A549 (cell line): ENCODE results near the gene ZNF768. TPM values are rescaled to one million over a fixed set of nuclear protein-coding genes. Genes with fewer than 3 reads are reported as not detected.

Source experiments
- ATAC-seq, 2 experiments: fragments of 200-7000 bp in 1 of 2; fragments of >200 bp in 1 of 2; cut with Nextera tagmentation in 1 of 2; cut with Tn5 transposase in 1 of 2; 3 replicates each; pipeline versions ENCODE4 v1.8.0 to v1.9.1; 2018 to 2020; ENCODE audit warnings: mild to moderate bottlenecking in 1 of 2, moderate library complexity in 1 of 2
- CTCF ChIA-PET: fragments of 300-600 bp; sonication (Branson Sonifier 250); formaldehyde crosslinking; extraction: SDS; loops from one replicate; lab custom pipeline; 2021; ENCODE audit warnings: antibody characterized with exemption, inconsistent platforms; lab: Yijun Ruan, JAX
- POLR2A ChIA-PET: fragments of 350-600 bp; formaldehyde crosslinking; extraction: SDS; loops from one replicate; lab custom pipeline; 2021; ENCODE audit warnings: antibody characterized with exemption, inconsistent platforms; lab: Yijun Ruan, JAX
- DNase-seq, 2 experiments: peaks; one replicate each; pipeline versions ENCODE4 v3.0.0 to v3.0.0-alpha.2; 2011 to 2016; ENCODE audit warnings: low read depth in 1 of 2, low spot score in 1 of 2
- FAIRE-seq: peaks from 2 replicates; lab custom pipeline; 2011; peaks lifted over from hg19 to GRCh38; lab: Jason Lieb, UNC
- H3K27ac ChIP-seq, 2 experiments: fragments of >200 bp; sonication (Bioruptor Twin); formaldehyde crosslinking; 3 replicates each; pipeline ENCODE4 v1.5.1; 2016 to 2017
- H3K4me1 ChIP-seq: fragments of >200 bp; sonication (Bioruptor Twin); formaldehyde crosslinking; 3 replicates; pipeline ENCODE4 v1.6.1; 2016
- H3K4me2 ChIP-seq: fragments of >200 bp; sonication (Bioruptor Twin); formaldehyde crosslinking; 3 replicates; pipeline ENCODE4 v1.6.1; 2016
- H3K4me3 ChIP-seq: fragments of >200 bp; sonication (Bioruptor Twin); formaldehyde crosslinking; 3 replicates; pipeline ENCODE4 v1.5.1; 2016
- H3K9me3 ChIP-seq: fragments of >200 bp; sonication (Bioruptor Twin); formaldehyde crosslinking; 3 replicates; pipeline ENCODE4 v1.6.1; 2016
- BHLHE40 ChIP-seq: IDR thresholded peaks from 2 replicates; pipeline ENCODE4 v1.6.1; 2012; ENCODE audit warnings: low read depth, low read length, inconsistent platforms
- CEBPB ChIP-seq, 2 experiments: fragments of >200 bp in 1 of 2; sonication (Bioruptor Twin) in 1 of 2; formaldehyde crosslinking in 1 of 2; IDR thresholded peaks; 2 replicates each; pipeline ENCODE4 v1.6.1; 2012 to 2016
- CHD4 ChIP-seq: fragments of 200-600 bp; sonication (generic); IDR thresholded peaks from 2 replicates; pipeline ENCODE4 v1.6.1; 2016; ENCODE audit warnings: antibody characterized with exemption, mild to moderate bottlenecking, borderline replicate concordance
- FOSL2 ChIP-seq, 2 experiments: fragments of 450-650 bp in 1 of 2; fragments of >200 bp in 1 of 2; sonication (Bioruptor Twin) in 1 of 2; formaldehyde crosslinking; IDR thresholded peaks; 2 replicates each; pipeline versions ENCODE4 v1.5.0 to v1.6.1; 2016 to 2020; ENCODE audit warnings: mild to moderate bottlenecking in 1 of 2, moderate library complexity in 1 of 2
- HES2 ChIP-seq: fragments of >200 bp; sonication (Bioruptor Twin); formaldehyde crosslinking; IDR thresholded peaks from 2 replicates; pipeline ENCODE4 v1.6.1; 2016
- HOXA7 ChIP-seq: fragments of 250-450 bp; sonication (Bioruptor Pico); IDR thresholded peaks from 2 replicates; pipeline ENCODE4 v1.5.0; 2020; ENCODE audit warnings: mild to moderate bottlenecking, moderate library complexity
- HOXB5 ChIP-seq: fragments of 250-450 bp; sonication (Bioruptor Pico); IDR thresholded peaks from 2 replicates; pipeline ENCODE4 v1.5.0; 2020; ENCODE audit warnings: mild to moderate bottlenecking, moderate library complexity
- JUN ChIP-seq, 2 experiments: fragments of >200 bp; sonication (Bioruptor Twin); formaldehyde crosslinking; IDR thresholded peaks; 2 replicates in 1 of 2; 3 replicates in 1 of 2; pipeline ENCODE4 v1.6.1; 2016 to 2017
- KDM1A ChIP-seq: fragments of 200-600 bp; sonication (generic); IDR thresholded peaks from 2 replicates; pipeline ENCODE4 v1.6.1; 2016; ENCODE audit warnings: low read depth, mild to moderate bottlenecking
- KDM5A ChIP-seq: fragments of 200-600 bp; sonication (generic); IDR thresholded peaks from 2 replicates; pipeline ENCODE4 v1.6.1; 2016; ENCODE audit warnings: antibody characterized with exemption, mild to moderate bottlenecking
- NFE2L2 ChIP-seq: fragments of 150-350 bp; conservative IDR thresholded peaks from 2 replicates; pipeline ENCODE4 v1.6.1; 2014; ENCODE audit warnings: low read length
- PHF8 ChIP-seq: fragments of 200-600 bp; sonication (generic); IDR thresholded peaks from 2 replicates; pipeline ENCODE4 v1.6.1; 2016; ENCODE audit warnings: low read depth, mild to moderate bottlenecking, antibody characterized with exemption, moderate library complexity, borderline replicate concordance
- POLR2A ChIP-seq: IDR thresholded peaks from 2 replicates; pipeline ENCODE4 v1.6.1; 2012; ENCODE audit warnings: mild to moderate bottlenecking, low read length
- RAD21 ChIP-seq, 2 experiments: fragments of >200 bp in 1 of 2; sonication (Bioruptor Twin) in 1 of 2; formaldehyde crosslinking in 1 of 2; IDR thresholded peaks in 1 of 2; conservative IDR thresholded peaks in 1 of 2; 2 replicates in 1 of 2; 3 replicates in 1 of 2; pipeline ENCODE4 v1.6.1; 2012 to 2018; ENCODE audit warnings: inconsistent platforms in 1 of 2
- REST ChIP-seq: fragments of 200-600 bp; sonication (generic); IDR thresholded peaks from 2 replicates; pipeline ENCODE4 v1.6.1; 2016; ENCODE audit warnings: antibody characterized with exemption, mild to moderate bottlenecking, moderate library complexity
- ZC3H11A ChIP-seq: fragments of 450-650 bp; IDR thresholded peaks from 2 replicates; pipeline ENCODE4 v1.6.1; 2014; ENCODE audit warnings: antibody characterized with exemption, mild to moderate bottlenecking
- WGBS: methylation state at CpG from one replicate; pipeline ENCODE4 v1.1.6; 2017; ENCODE audit errors: missing lambda C conversion rate; 5-methylcytosine and 5-hydroxymethylcytosine counted together
- polyA plus RNA-seq, 4 experiments: library from polyadenylated mRNA; depleted of rRNA in 3 of 4; stranded (reverse); fragments of >200 nt; fragmentation: RNase III in 1 of 4; extraction: RNeasy Plus Mini Kit Qiagen cat#74134 plus additional on column Dnase treatment in 1 of 4; gene quantifications; 2 replicates in 3 of 4; 3 replicates in 1 of 4; pipeline ENCODE4 v1.2.3, GENCODE V29; 2011 to 2017
- TF ChIP-seq, protein P1 (sequence below): IDR thresholded peaks from 2 replicates; pipeline ENCODE4 v1.6.1; 2012

ZNF768 gene
- polyA plus RNA-seq, 2 of the 4 experiments (the other 2 are of a cell fraction): 17.0 to 33.6 TPM

GRCh38 chr16:30571445-30572322 is 45.3 kb upstream of the ZNF768 start, which contains the start of gene ZNF688:
Gene ZNF688, minus strand, starts transcription at chr16:30571714. Its CDS starts 85 bp downstream, at chr16:30571629.
- CTCF ChIA-PET: interaction anchor here (0.9 to 2.8 kb wide), 10 partner anchors 10 to 142 kb away, joined by 3 to 14 read pairs (median 6); partner anchors contain the start of genes DCTPP1, PRR14 and ZNF764
- Histone ChIP-seq H3K9me3 (no peaks in the 10 kb centered on the region), H3K4me3 (peak within 1 kb of the TSS; percentile 53), H3K4me2 (peak within 1 kb of the TSS; percentile 90), H3K27ac (peak within 1 kb of the TSS; percentile 87 to 98), H3K4me1 (peaks cover 42% of the 10 kb centered on the region)
- FAIRE-seq (no peak), ATAC-seq (peak; percentile 89 to 92), DNase-seq (peak; percentile 95 to 97)
- WGBS: 4% methylated on average over 29 of the region's 67 CpGs
- POLR2A ChIA-PET: interaction anchor here (0.7 to 2.7 kb wide), 10 partner anchors 13 to 162 kb away, joined by 3 to 44 read pairs (median 4); partner anchors contain the start of genes DCTPP1, ZNF689, ZNF747 and ZNF764
- TF ChIP-seq NFE2L2: no peak
- peak; percentile 83 for TF ChIP-seq KDM5A
- TF ChIP-seq HOXA7 (CRISPR knock-in tag): no peak
- TF ChIP-seq CEBPB (IDR thresholded peaks at IDR 0.05): no peak
- no peak for TF ChIP-seq RAD21 (conservative IDR thresholded peaks at IDR 0.05 in 1 of 2, IDR thresholded peaks at IDR 0.05 in 1 of 2)
- no peak for TF ChIP-seq KDM1A
- no peak for TF ChIP-seq FOSL2 (IDR thresholded peaks at IDR 0.05)
- TF ChIP-seq FOSL2 (CRISPR knock-in tag; IDR thresholded peaks at IDR 0.05): no peak
- peak; percentile 70 to 88; a peak in 4 of 5 replicates for TF ChIP-seq JUN (IDR thresholded peaks at IDR 0.05)
- no peak for TF ChIP-seq BHLHE40
- peak; percentile 46 for TF ChIP-seq POLR2A
- TF ChIP-seq HES2: no peak
- 0 out of 2 replicates have a peak, but pooled peaks have one; percentile 49 for TF ChIP-seq HOXB5 (CRISPR knock-in tag)
- peak; percentile 73 for TF ChIP-seq PHF8
- TF ChIP-seq, protein P1, sequence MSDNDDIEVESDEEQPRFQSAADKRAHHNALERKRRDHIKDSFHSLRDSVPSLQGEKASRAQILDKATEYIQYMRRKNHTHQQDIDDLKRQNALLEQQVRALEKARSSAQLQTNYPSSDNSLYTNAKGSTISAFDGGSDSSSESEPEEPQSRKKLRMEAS: 0 out of 2 replicates have a peak, but pooled peaks have one; percentile 47

GRCh38 chr16:30570636-30571444 is 44.5 kb upstream of the ZNF768 start:
- Histone ChIP-seq H3K4me2 (peak overlapping the region; percentile 90), H3K4me3 (peak overlapping the region; percentile 53), H3K4me1 (peaks cover 42% of the 10 kb centered on the region), H3K27ac (peak overlapping the region; percentile 87 to 98), H3K9me3 (no peaks in the 10 kb centered on the region)
- 64% methylated on average over 16 of the region's 22 CpGs for WGBS
- ATAC-seq (peak in 1 of 2 experiments; percentile 1; a peak in 2 of 6 replicates), FAIRE-seq (no peak), DNase-seq (no peak)
- CTCF ChIA-PET: interaction anchor here (1.0 to 2.8 kb wide), 6 partner anchors 9 to 58 kb away, joined by 3 to 14 read pairs (median 6); partner anchors contain the start of gene ZNF764
- POLR2A ChIA-PET: interaction anchor here (0.7 to 2.7 kb wide), 3 partner anchors 13 to 119 kb away, joined by 4 to 44 read pairs (median 6); partner anchors contain the start of gene ZNF764
- peak; percentile 51; the same call in 1 of the 2 replicates for TF ChIP-seq REST
- peak; percentile 99 for TF ChIP-seq ZC3H11A
- TF ChIP-seq CHD4: no peak
